Ovary (tissue), 9 donors: ENCODE data around the gene GNG14. TPM values are rescaled to one million over a fixed set of nuclear protein-coding genes. Genes with fewer than 3 reads are reported as not detected.

Source experiments
- DNase-seq, 5 donors: peaks; one replicate each; pipeline ENCODE4 v3.0.0-alpha.2; 2019 to 2020
- H3K27ac ChIP-seq, 2 donors: fragments of 200-600 bp; one replicate each; pipeline versions ENCODE4 v1.5.1 to v1.8.0; 2019 to 2022
- H3K27me3 ChIP-seq: fragments of 200-600 bp; one replicate; pipeline ENCODE4 v1.8.0; 2022
- H3K36me3 ChIP-seq: fragments of 200-600 bp; sonication (generic); one replicate; pipeline ENCODE4 v1.5.1; 2019
- H3K4me1 ChIP-seq: one replicate; pipeline ENCODE4 v1.8.1; 2013; ENCODE audit warnings: mild to moderate bottlenecking, moderate library complexity; ENCODE audit not compliant: insufficient read depth
- H3K4me3 ChIP-seq: fragments of 200-600 bp; sonication (generic); one replicate; pipeline ENCODE4 v1.5.1; 2017
- H3K9me3 ChIP-seq, 2 donors: fragments of 200-600 bp in 1 of 2; sonication (generic) in 1 of 2; one replicate each; pipeline versions ENCODE4 v1.5.1 to v1.8.1; 2013 to 2019; ENCODE audit warnings: mild to moderate bottlenecking in 1 of 2, moderate library complexity in 1 of 2
- EP300 ChIP-seq: sonication (generic); formaldehyde crosslinking; IDR thresholded peaks from one replicate; pipeline ENCODE4 v1.6.1; 2017; ENCODE audit warnings: antibody characterized with exemption
- POLR2A ChIP-seq: fragments of 450-650 bp; IDR thresholded peaks from one replicate; pipeline ENCODE4 v1.6.1; 2017; ENCODE audit warnings: antibody characterized with exemption, mild to moderate bottlenecking, moderate library complexity
- WGBS, 3 donors: extraction: QIAGEN DNeasy Blood & Tissue Kit in 1 of 3; methylation state at CpG; one replicate each; pipeline versions ENCODE4 v1.1.5 to v1.1.7; 2013 to 2017; 5-methylcytosine and 5-hydroxymethylcytosine counted together
- intact Hi-C, 4 donors: fragments of 100-400 bp; cut with DNase I; formaldehyde crosslinking; loops; one replicate each; pipeline versions ENCODE4 v1.11.0 to v1.15.1; 2022 to 2023
- polyA plus RNA-seq, 2 donors: library from polyadenylated mRNA; stranded (reverse); fragments of 200-250 nt in 1 of 2; fragments of 350-450 nt in 1 of 2; fragmentation: Illumina TruSeq in 1 of 2; extraction: RNeasy Lipid Tissue Mini Kit (QIAGEN cat#74804) in 1 of 2; gene quantifications; one replicate each; pipeline ENCODE4 v1.2.3, GENCODE V29; 2013 to 2014
- total RNA-seq, 7 donors: library from RNA; depleted of rRNA in 2 of 7; stranded (reverse); fragments of >200 nt in 2 of 7; fragmentation: NEBNext Ultra II Directional in 3 of 7; extraction: Animal tissue kit (Norgen Biotek cat#: 25700) in 3 of 7; gene quantifications; one replicate each; pipeline versions ENCODE4 v1.1.0 to v1.2.4, GENCODE V29; 2016 to 2023
- TF ChIP-seq, protein P1 (sequence below), 3 donors: fragments of 450-650 bp in 2 of 3; fragments of 200-600 bp in 1 of 3; IDR thresholded peaks; one replicate each; pipeline versions ENCODE4 v1.5.1 to v1.8.0; 2016 to 2022; ENCODE audit warnings: antibody characterized with exemption in 3 of 3, mild to moderate bottlenecking in 1 of 3
- donor health status: DM: no; HTN: no; CAD: no; lungs with moderate emphysema.
- donor health status: DM: no; HTN: no; CAD: no.
- donor health status: Bipolar disorder and iron deficiency.
- donor health status: DM: yes; HTN: yes; CAD: no.
- donor health status: DM: no; HTN: no; CAD: no.
- donor health status: DM: yes; HTN: yes; CAD: no.

GNG14 gene
- total and polyA plus RNA-seq, 9 donors = not detected

DNA sequence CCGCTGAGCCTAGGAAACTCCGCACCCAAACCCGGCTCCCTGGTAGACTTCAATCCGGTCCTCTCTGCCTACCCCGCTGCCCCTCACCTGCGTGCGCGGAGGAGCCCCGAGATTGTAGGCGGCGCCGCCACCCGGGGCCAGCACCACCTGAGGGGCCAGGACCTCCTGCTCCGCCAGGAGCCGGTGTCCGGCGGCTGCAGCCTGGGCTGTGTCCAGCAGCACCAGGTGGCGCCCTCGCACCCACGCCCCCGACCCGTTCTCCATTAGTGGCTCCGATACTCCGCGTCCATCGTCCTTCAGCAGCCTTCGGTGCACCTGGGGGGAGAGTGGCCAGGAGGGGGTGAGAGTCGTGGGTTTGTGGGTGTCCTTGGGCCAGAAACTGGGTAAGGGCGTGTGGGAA lies 39.7 kb upstream of the GNG14 start:
- Histone ChIP-seq H3K27ac (no peak overlapping the region), H3K4me1 (peaks cover 12% of the 10 kb centered on the region), H3K4me3 (peak overlapping the region; percentile 27), H3K9me3 (no peaks in the 10 kb centered on the region), H3K36me3 (no peaks in the 10 kb centered on the region), H3K27me3 (no peaks in the 10 kb centered on the region)
- TF ChIP-seq POLR2A = no peak
- TF ChIP-seq, protein P1, sequence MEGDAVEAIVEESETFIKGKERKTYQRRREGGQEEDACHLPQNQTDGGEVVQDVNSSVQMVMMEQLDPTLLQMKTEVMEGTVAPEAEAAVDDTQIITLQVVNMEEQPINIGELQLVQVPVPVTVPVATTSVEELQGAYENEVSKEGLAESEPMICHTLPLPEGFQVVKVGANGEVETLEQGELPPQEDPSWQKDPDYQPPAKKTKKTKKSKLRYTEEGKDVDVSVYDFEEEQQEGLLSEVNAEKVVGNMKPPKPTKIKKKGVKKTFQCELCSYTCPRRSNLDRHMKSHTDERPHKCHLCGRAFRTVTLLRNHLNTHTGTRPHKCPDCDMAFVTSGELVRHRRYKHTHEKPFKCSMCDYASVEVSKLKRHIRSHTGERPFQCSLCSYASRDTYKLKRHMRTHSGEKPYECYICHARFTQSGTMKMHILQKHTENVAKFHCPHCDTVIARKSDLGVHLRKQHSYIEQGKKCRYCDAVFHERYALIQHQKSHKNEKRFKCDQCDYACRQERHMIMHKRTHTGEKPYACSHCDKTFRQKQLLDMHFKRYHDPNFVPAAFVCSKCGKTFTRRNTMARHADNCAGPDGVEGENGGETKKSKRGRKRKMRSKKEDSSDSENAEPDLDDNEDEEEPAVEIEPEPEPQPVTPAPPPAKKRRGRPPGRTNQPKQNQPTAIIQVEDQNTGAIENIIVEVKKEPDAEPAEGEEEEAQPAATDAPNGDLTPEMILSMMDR (IDR thresholded peaks at IDR 0.05) = peak in 2 of 3 donors; percentile 20 to 25
- peak in 3 of 5 donors; percentile 30 to 61 (median 49) for DNase-seq
- intact Hi-C loops = no loop called here
- WGBS, 3 donors = 4 to 5% (median 5%) methylated on average over 15 to 29 of the region's 29 CpGs

DNA sequence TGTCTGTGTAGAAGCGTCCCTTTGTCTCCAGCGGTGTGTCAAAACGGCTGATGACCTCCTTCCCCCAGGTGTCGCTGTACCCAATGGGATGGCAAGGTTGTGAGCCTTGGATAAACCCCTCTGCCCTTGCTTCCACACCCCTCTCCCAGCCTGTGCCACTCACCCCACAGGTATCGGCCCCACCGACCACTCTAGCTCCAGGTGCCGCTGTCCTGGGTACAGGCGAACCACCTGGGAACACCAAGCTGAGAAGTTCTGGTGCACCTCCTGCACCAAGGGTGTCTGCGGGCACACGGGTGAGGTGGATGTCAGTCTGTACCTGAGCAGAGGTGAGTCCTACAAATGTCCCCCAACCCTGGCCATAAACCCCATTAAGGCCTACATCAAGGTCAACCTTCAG lies 37.9 kb upstream of the GNG14 start:
- DNase-seq = no peak
- H3K27me3 ChIP-seq = no peaks in the 10 kb centered on the region
- no peak overlapping the region for H3K27ac ChIP-seq
- 90 to 95% (median 94%) methylated on average over 10 of the region's 10 CpGs for WGBS, 3 donors
- H3K4me1 ChIP-seq = peaks cover 12% of the 10 kb centered on the region
- H3K36me3 ChIP-seq = no peaks in the 10 kb centered on the region
- intact Hi-C loops = no loop called here
- TF ChIP-seq EP300 = no peak
- TF ChIP-seq POLR2A = no peak
- TF ChIP-seq, protein P1 (IDR thresholded peaks at IDR 0.05) = no peak
- no peaks in the 10 kb centered on the region for H3K9me3 ChIP-seq
- H3K4me3 ChIP-seq = no peak overlapping the region

DNA sequence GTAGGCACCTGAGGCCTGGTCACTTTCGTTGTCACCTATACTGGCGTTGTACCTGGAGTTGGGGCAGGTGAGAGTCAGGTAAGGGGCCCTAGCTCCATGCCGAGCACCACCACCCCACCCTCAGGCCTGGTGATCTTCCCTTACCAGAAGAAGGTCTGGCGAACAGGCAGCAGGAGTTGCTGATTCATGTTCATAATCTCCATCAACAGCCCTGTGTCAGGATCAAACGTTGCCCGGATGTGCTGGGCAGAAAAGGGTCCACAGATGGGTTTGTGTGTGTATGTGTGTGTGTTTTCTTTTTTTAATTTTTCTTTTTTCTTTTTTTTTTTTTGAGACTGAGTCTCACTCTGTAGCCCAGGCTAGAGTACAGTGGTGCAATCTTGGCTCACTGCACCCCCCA lies 35.6 kb upstream of the GNG14 start:
- 91 to 94% (median 91%) methylated on average over 6 of the region's 6 CpGs for WGBS, 3 donors
- no peak overlapping the region for H3K27ac ChIP-seq
- no peak overlapping the region for H3K4me3 ChIP-seq
- peaks cover 12% of the 10 kb centered on the region for H3K4me1 ChIP-seq
- H3K36me3 ChIP-seq = no peaks in the 10 kb centered on the region
- DNase-seq = no peak
- TF ChIP-seq EP300 = no peak
- TF ChIP-seq, protein P1 (IDR thresholded peaks at IDR 0.05) = no peak
- no peak for TF ChIP-seq POLR2A
- H3K27me3 ChIP-seq = no peaks in the 10 kb centered on the region
- no peaks in the 10 kb centered on the region for H3K9me3 ChIP-seq
- intact Hi-C loops = no loop called here

DNA sequence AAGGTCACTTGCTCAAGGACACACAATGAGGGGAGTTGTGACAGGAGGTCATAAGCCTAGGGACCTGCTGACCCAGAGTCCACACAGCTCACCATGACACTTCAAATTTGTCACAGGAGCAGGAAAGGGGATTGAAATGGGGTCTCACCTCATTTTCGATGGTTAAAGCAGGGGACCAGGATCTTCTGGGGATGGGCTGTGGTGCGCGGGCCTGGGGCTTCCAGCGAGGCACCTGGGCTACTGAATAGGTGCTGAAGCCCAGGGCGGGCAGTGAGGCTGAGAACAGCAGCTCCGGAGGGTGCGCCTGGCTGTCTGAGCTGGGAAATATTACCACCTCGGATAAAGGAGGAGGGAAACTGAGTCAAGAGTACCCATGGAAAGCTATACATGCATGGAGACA lies 32.3 kb upstream of the GNG14 start:
- no peaks in the 10 kb centered on the region for H3K27me3 ChIP-seq
- intact Hi-C loops = no loop called here
- WGBS, 3 donors = 88 to 96% (median 93%) methylated on average over 8 of the region's 8 CpGs
- DNase-seq = no peak
- H3K36me3 ChIP-seq = no peaks in the 10 kb centered on the region
- no peak overlapping the region for H3K4me3 ChIP-seq
- no peaks in the 10 kb centered on the region for H3K4me1 ChIP-seq
- no peak overlapping the region for H3K27ac ChIP-seq
- TF ChIP-seq, protein P1 (IDR thresholded peaks at IDR 0.05) = no peak
- no peak for TF ChIP-seq POLR2A
- TF ChIP-seq EP300 = no peak
- H3K9me3 ChIP-seq = no peaks in the 10 kb centered on the region
